GM21529 (cell line): ENCODE data around the gene MYLK.

Source experiments
- ATAC-seq: cut with Tn5 transposase; IDR thresholded peaks from one replicate; pipeline ENCODE4 v1.9.1; 2021; ENCODE audit not compliant: unreplicated experiment

Gene MYLK

GRCh38 chr3:123831420-123831819 lies 52.7 kb downstream of the MYLK start:
- no peak for ATAC-seq

GRCh38 chr3:123821920-123822319 lies 62.2 kb downstream of the MYLK start:
- ATAC-seq: no peak

GRCh38 chr3:123819949-123820348 lies 64.2 kb downstream of the MYLK start:
- ATAC-seq: no peak

GRCh38 chr3:123818921-123819429 lies 65.2 kb downstream of the MYLK start:
- ATAC-seq: no peak

- no peak for ATAC-seq
Measured at GRCh38 chr3:123818324-123818920, 65.7 kb downstream of the MYLK start.

- no peak for ATAC-seq
Measured at GRCh38 chr3:123817413-123817812, 66.7 kb downstream of the MYLK start.

GRCh38 chr3:123816673-123817207 lies 67.4 kb downstream of the MYLK start:
- ATAC-seq: no peak

- no peak for ATAC-seq
Measured at GRCh38 chr3:123815981-123816380, 68.2 kb downstream of the MYLK start.

- ATAC-seq: no peak
Measured at GRCh38 chr3:123813876-123814275, 70.3 kb downstream of the MYLK start.

- no peak for ATAC-seq
Measured at GRCh38 chr3:123809597-123809996, 74.5 kb downstream of the MYLK start.

- ATAC-seq: no peak
Measured at GRCh38 chr3:123808812-123809211, 75.3 kb downstream of the MYLK start.

GRCh38 chr3:123807820-123808219 lies 76.3 kb downstream of the MYLK start:
- no peak for ATAC-seq

- ATAC-seq: no peak
Measured at GRCh38 chr3:123805504-123805903, 78.6 kb downstream of the MYLK start.

- ATAC-seq: no peak
Measured at GRCh38 chr3:123805101-123805500, 79.0 kb downstream of the MYLK start.

- no peak for ATAC-seq
Measured at GRCh38 chr3:123804676-123805075, 79.5 kb downstream of the MYLK start.

GRCh38 chr3:123803521-123803920 lies 80.6 kb downstream of the MYLK start:
- ATAC-seq: no peak

GRCh38 chr3:123802007-123802625 lies 82.0 kb downstream of the MYLK start:
- ATAC-seq: no peak

GRCh38 chr3:123801474-123801873 lies 82.7 kb downstream of the MYLK start:
- ATAC-seq: no peak

- no peak for ATAC-seq
Measured at GRCh38 chr3:123800362-123800682, 83.8 kb downstream of the MYLK start.

GRCh38 chr3:123799544-123800361 lies 84.4 kb downstream of the MYLK start:
- ATAC-seq: no peak

GRCh38 chr3:123798550-123798949 lies 85.6 kb downstream of the MYLK start:
- no peak for ATAC-seq
